HepG2 (cell line): ENCODE data around the gene TNFAIP2. TPM values are rescaled to one million over a fixed set of nuclear protein-coding genes. Genes with fewer than 3 reads are reported as not detected.

Source experiments
- CBX5 ChIP-seq: sonication (generic); formaldehyde crosslinking; IDR thresholded peaks from 2 replicates; pipeline ENCODE4 v1.4.0; 2020; ENCODE audit warnings: missing genetic modification reagents, borderline replicate concordance
- CTCF ChIP-seq: sonication (generic); formaldehyde crosslinking; IDR thresholded peaks from 2 replicates; pipeline ENCODE4 v1.5.0; 2020; ENCODE audit warnings: mild to moderate bottlenecking, missing genetic modification reagents, moderate library complexity
- DNMT1 ChIP-seq: sonication (generic); formaldehyde crosslinking; IDR thresholded peaks from 2 replicates; pipeline ENCODE4 v1.5.1; 2020; ENCODE audit warnings: mild to moderate bottlenecking, missing genetic modification reagents
- GPN1 ChIP-seq: sonication (generic); formaldehyde crosslinking; IDR thresholded peaks from 2 replicates; pipeline ENCODE4 v1.5.1; 2020; ENCODE audit warnings: missing genetic modification reagents, borderline replicate concordance
- HMG20B ChIP-seq: conservative IDR thresholded peaks from 2 replicates; pipeline ENCODE4 v1.6.1; 2016; ENCODE audit warnings: missing genetic modification reagents, missing compliant biosample characterization
- MXD3 ChIP-seq: IDR thresholded peaks from 2 replicates; pipeline ENCODE4 v1.6.1; 2016; ENCODE audit warnings: mild to moderate bottlenecking, missing biosample characterization, missing genetic modification reagents
- NCOR1 ChIP-seq: fragments of 200-600 bp; sonication (generic); IDR thresholded peaks from 2 replicates; pipeline ENCODE4 v1.7.0; 2017; ENCODE audit warnings: antibody characterized with exemption, low read length, borderline replicate concordance
- PCBP2 ChIP-seq: fragments of 200-400 bp; formaldehyde crosslinking; optimal IDR thresholded peaks from 2 replicates; pipeline ENCODE3; 2018; ENCODE audit warnings: low read length, low read depth; ENCODE audit not compliant: poor library complexity, severe bottlenecking
- PLSCR1 ChIP-seq: sonication (generic); formaldehyde crosslinking; IDR thresholded peaks from 2 replicates; pipeline ENCODE4 v1.5.0; 2020; ENCODE audit warnings: missing genetic modification reagents, mild to moderate bottlenecking, borderline replicate concordance
- RFX3 ChIP-seq: IDR thresholded peaks from 2 replicates; pipeline ENCODE4 v1.6.1; 2016; ENCODE audit warnings: missing biosample characterization, missing genetic modification reagents
- SIX4 ChIP-seq: sonication (generic); formaldehyde crosslinking; IDR thresholded peaks from 2 replicates; pipeline ENCODE4 v1.4.0; 2020; ENCODE audit warnings: missing genetic modification reagents
- TRIM24 ChIP-seq: sonication (generic); formaldehyde crosslinking; IDR thresholded peaks from 2 replicates; pipeline ENCODE4 v1.8.0; 2022; ENCODE audit warnings: mild to moderate bottlenecking, missing genetic modification reagents
- ZBTB7A ChIP-seq: sonication (generic); formaldehyde crosslinking; IDR thresholded peaks from 2 replicates; pipeline ENCODE4 v1.8.0; 2022; ENCODE audit warnings: mild to moderate bottlenecking, missing genetic modification reagents
- ZFX ChIP-seq: sonication (generic); formaldehyde crosslinking; IDR thresholded peaks from 2 replicates; pipeline ENCODE4 v1.4.0; 2020; ENCODE audit warnings: mild to moderate bottlenecking, low read depth, missing genetic modification reagents, moderate library complexity
- ZNF318 ChIP-seq: sonication (generic); formaldehyde crosslinking; IDR thresholded peaks from 2 replicates; pipeline ENCODE4 v1.4.0; 2020; ENCODE audit warnings: mild to moderate bottlenecking, missing genetic modification reagents
- ZNF556 ChIP-seq: sonication (generic); formaldehyde crosslinking; IDR thresholded peaks from 2 replicates; pipeline ENCODE4 v1.4.0; 2020; ENCODE audit warnings: mild to moderate bottlenecking, missing genetic modification reagents, borderline replicate concordance
- ZNF878 ChIP-seq: sonication (generic); formaldehyde crosslinking; IDR thresholded peaks from 2 replicates; pipeline ENCODE4 v1.8.1; 2023; ENCODE audit warnings: mild to moderate bottlenecking, missing genetic modification reagents, moderate library complexity
- polyA plus RNA-seq, 8 experiments: library from polyadenylated mRNA; depleted of rRNA in 3 of 8; stranded (reverse) in 7 of 8; unstranded in 1 of 8; fragments of >200 nt; fragmentation: Illumina TruSeq in 4 of 8; extraction: Trizol in 4 of 8; gene quantifications; 2 replicates each; pipeline versions ENCODE4 v1.2.1 to v1.2.3, GENCODE V29; 2011 to 2016; ENCODE audit warnings: low read depth in 4 of 8, missing spikeins in 1 of 8, mixed read lengths in 1 of 8; ENCODE audit not compliant: insufficient read depth in 1 of 8
- total RNA-seq, 5 experiments: library from RNA; depleted of rRNA; stranded (reverse); fragments of >200 nt; fragmentation: Illumina TruSeq; extraction: Trizol; gene quantifications; 2 replicates each; pipeline ENCODE4 v1.2.3, GENCODE V29; 2016; ENCODE audit warnings: low read depth in 1 of 5

The TNFAIP2 gene
- total and polyA plus RNA-seq, 2 of the 13 experiments (the other 11 are each of a cell fraction or from before 2014, with no cell fraction given), result 0.46 to 1.5 TPM

- peak; percentile 32 for TF ChIP-seq ZNF318
- peak; percentile 35 for TF ChIP-seq CTCF (CRISPR knock-in tag)
- TF ChIP-seq PLSCR1 (CRISPR knock-in tag), result no peak
- TF ChIP-seq RFX3 (CRISPR knock-in tag), result no peak
- TF ChIP-seq MXD3, result no peak
- no peak for TF ChIP-seq PCBP2
- TF ChIP-seq ZNF878 (CRISPR knock-in tag), result peak; percentile 40; the same call in 1 of the 2 replicates
- no peak for TF ChIP-seq TRIM24 (CRISPR knock-in tag)
- TF ChIP-seq CBX5 (CRISPR knock-in tag), result no peak
- peak; percentile 84; the same call in 1 of the 2 replicates for TF ChIP-seq ZBTB7A
- peak; percentile 53; the same call in 1 of the 2 replicates for TF ChIP-seq NCOR1
- TF ChIP-seq HMG20B (CRISPR knock-in tag), result 0 out of 2 replicates have a peak, but pooled peaks have one; percentile 11
- no peak for TF ChIP-seq SIX4 (CRISPR knock-in tag)
- TF ChIP-seq ZNF556, result peak; percentile 66; the same call in 1 of the 2 replicates
- no peak for TF ChIP-seq GPN1 (CRISPR knock-in tag)
- TF ChIP-seq ZFX, result peak; percentile 78
- no peak for TF ChIP-seq DNMT1 (CRISPR knock-in tag)
Observed at GRCh38 chr14:103103461-103104388, 19.5 kb upstream of the TNFAIP2 start (continued).
